ENCODE data around the gene PICALM. TPM values are rescaled to one million over a fixed set of nuclear protein-coding genes. Genes with fewer than 3 reads are reported as not detected.

The PICALM gene
- total and polyA plus RNA-seq, 2 of the 4 experiments (the other 2 are of a cell fraction): 235 to 453 TPM

DNA sequence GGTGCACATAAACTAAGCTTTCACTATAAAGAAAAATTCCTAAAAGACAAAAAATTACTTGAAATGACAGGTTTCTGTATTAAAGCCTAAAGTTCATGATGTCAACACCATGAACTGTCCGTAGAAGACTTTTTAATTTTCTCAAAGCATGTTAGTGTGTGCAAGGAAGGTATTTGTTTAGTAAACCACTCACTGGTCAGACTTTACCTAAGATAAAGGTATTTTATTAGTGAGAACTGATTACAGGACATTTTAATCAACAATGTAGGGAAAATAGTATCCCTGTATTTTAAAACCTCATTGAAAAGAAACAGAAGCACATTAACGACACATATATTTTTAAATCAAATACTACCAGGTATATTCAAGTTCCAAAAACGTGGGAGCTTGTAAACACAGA, 2.9 kb downstream of the PICALM start:
- Histone ChIP-seq H4K20me1 (ENCODE audit: insufficient read depth, low read length) (peaks cover 74% of the 10 kb centered on the region), H3K36me3 (ENCODE audit: control insufficient read depth, insufficient read depth, low read length) (no peaks in the 10 kb centered on the region), H4K91ac (ENCODE audit: insufficient read depth, low read depth, low read length) (no peak overlapping the region), H2AK5ac (ENCODE audit: low read depth, low read length) (no peak overlapping the region), H3K27me3 (ENCODE audit: control insufficient read depth, insufficient read depth, low read length) (no peaks in the 10 kb centered on the region), H2BK20ac (ENCODE audit: low read depth, low read length) (no peak overlapping the region), H2BK15ac (ENCODE audit: low read depth, low read length) (no peak overlapping the region), H2AFZ (replicated peaks; ENCODE audit: low read length, poor library complexity) (no peak overlapping the region), H3K23ac (ENCODE audit: low read depth, low read length) (no peak overlapping the region; the same call in 1 of the 2 replicates), H3K9me1 (ENCODE audit: insufficient read depth, low read length) (peaks cover 6% of the 10 kb centered on the region; the same call in 1 of the 2 replicates), H2AK9ac (replicated peaks; ENCODE audit: low read depth, low read length, poor library complexity) (no peak overlapping the region), H4K8ac (ENCODE audit: low read depth in 2 of 2, low read length in 2 of 2) (no peak overlapping the region), H2BK120ac (ENCODE audit: low read depth, low read length) (no peak overlapping the region), H3K18ac (ENCODE audit: low read depth, low read length) (no peak overlapping the region), H3K9ac (ENCODE audit: low read depth, low read length) (peak overlapping the region; percentile 96; the same call in 1 of the 2 replicates), H3K9me3 (ENCODE audit: control insufficient read depth, insufficient read depth, low read length) (no peaks in the 10 kb centered on the region), H4K5ac (ENCODE audit: low read depth, low read length) (no peak overlapping the region), H3K4me3 (ENCODE audit: insufficient read depth, low read depth, low read length) (peak overlapping the region; percentile 96), H3K79me1 (ENCODE audit: low read depth in 1 of 2, low read length in 2 of 2) (peaks cover 0 to 6% of the 10 kb centered on the region in 2 experiments; a peak in 2 of 4 replicates), H3K56ac (ENCODE audit: extremely low read depth, insufficient read depth, low read length) (no peak overlapping the region), H3K4me2 (ENCODE audit: low read depth, low read length) (peak overlapping the region; percentile 97), H3K4me1 (ENCODE audit: control insufficient read depth, insufficient read depth, low read length) (peaks cover 10% of the 10 kb centered on the region), H3K4ac (ENCODE audit: low read depth, low read length) (no peak overlapping the region), H3K14ac (replicated peaks; ENCODE audit: low read depth, low read length) (no peak overlapping the region; the same call in 1 of the 2 replicates), H2BK5ac (ENCODE audit: low read depth, low read length, poor library complexity, severe bottlenecking) (peak overlapping the region; percentile 98), H3K27ac (ENCODE audit: insufficient read depth, low read length) (no peak overlapping the region)
- POLR2A ChIA-PET (ENCODE audit: unreplicated experiment): no interaction called here
- dilution Hi-C loops (cut with HindIII; ENCODE audit: low sequenced_read_pairs, unreplicated experiment) (no loop called here), intact Hi-C loops (cut with micrococcal nuclease) (loop anchor here (1.0 to 10.0 kb wide), 4 partner anchors 23 to 211 kb away; partner anchors contain the start of genes CCDC83 and EED), in situ Hi-C loops (cut with MboI; ENCODE audit: low sequenced_read_pairs) (no loop called here)
- DNase-seq (no peak), ATAC-seq (ENCODE audit: low read depth) (no peak)
- CTCF ChIA-PET: interaction anchor here (1.5 kb wide), 1 partner anchor 128 kb away, joined by 7 read pairs; no protein-coding TSS in a partner anchor
- WGBS, 2 experiments (ENCODE audit: extremely low coverage in 2 of 2, insufficient read length in 1 of 2): no CpG with 5 or more reads among the region's 3 CpGs
- BruUV-seq (replicated peaks): no TSS peak
- no peak for TF ChIP-seq MAZ (IDR thresholded peaks at IDR 0.05; ENCODE audit: borderline replicate concordance, low read depth, low read length)
- TF ChIP-seq FOS (IDR thresholded peaks at IDR 0.05; ENCODE audit: low read depth, low read length): no peak
- no peak for TF ChIP-seq MAFK (IDR thresholded peaks at IDR 0.05; ENCODE audit: low read depth, low read length)
- TF ChIP-seq CHD1 (IDR thresholded peaks at IDR 0.05; ENCODE audit: low read depth, low read length): no peak
- TF ChIP-seq, protein P1, sequence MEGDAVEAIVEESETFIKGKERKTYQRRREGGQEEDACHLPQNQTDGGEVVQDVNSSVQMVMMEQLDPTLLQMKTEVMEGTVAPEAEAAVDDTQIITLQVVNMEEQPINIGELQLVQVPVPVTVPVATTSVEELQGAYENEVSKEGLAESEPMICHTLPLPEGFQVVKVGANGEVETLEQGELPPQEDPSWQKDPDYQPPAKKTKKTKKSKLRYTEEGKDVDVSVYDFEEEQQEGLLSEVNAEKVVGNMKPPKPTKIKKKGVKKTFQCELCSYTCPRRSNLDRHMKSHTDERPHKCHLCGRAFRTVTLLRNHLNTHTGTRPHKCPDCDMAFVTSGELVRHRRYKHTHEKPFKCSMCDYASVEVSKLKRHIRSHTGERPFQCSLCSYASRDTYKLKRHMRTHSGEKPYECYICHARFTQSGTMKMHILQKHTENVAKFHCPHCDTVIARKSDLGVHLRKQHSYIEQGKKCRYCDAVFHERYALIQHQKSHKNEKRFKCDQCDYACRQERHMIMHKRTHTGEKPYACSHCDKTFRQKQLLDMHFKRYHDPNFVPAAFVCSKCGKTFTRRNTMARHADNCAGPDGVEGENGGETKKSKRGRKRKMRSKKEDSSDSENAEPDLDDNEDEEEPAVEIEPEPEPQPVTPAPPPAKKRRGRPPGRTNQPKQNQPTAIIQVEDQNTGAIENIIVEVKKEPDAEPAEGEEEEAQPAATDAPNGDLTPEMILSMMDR (conservative IDR thresholded peaks at IDR 0.05; ENCODE audit: low read depth, low read length): no peak
- TF ChIP-seq RFX5 (IDR thresholded peaks at IDR 0.05; ENCODE audit: low read depth, low read length): no peak
- TF ChIP-seq, protein P2, sequence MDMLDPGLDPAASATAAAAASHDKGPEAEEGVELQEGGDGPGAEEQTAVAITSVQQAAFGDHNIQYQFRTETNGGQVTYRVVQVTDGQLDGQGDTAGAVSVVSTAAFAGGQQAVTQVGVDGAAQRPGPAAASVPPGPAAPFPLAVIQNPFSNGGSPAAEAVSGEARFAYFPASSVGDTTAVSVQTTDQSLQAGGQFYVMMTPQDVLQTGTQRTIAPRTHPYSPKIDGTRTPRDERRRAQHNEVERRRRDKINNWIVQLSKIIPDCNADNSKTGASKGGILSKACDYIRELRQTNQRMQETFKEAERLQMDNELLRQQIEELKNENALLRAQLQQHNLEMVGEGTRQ (IDR thresholded peaks at IDR 0.05; ENCODE audit: low read depth, low read length): no peak
- no peak for TF ChIP-seq SMC3 (IDR thresholded peaks at IDR 0.05; ENCODE audit: low read depth, low read length)
- TF ChIP-seq RCOR1 (IDR thresholded peaks at IDR 0.05; ENCODE audit: insufficient replicate concordance, low read length): no peak

Data from IMR-90 (cell line).